Lower leg skin (tissue), 3 donors: ENCODE results near the gene NEDD9.

Source experiments
- CTCF ChIP-seq, 3 donors: fragments of 450-650 bp; IDR thresholded peaks; one replicate each; pipeline ENCODE4 v1.5.1; 2016; ENCODE audit warnings: antibody characterized with exemption in 3 of 3, mild to moderate bottlenecking in 3 of 3, moderate library complexity in 2 of 3
- POLR2A ChIP-seq, 2 donors: fragments of 450-650 bp; IDR thresholded peaks; one replicate each; pipeline ENCODE4 v1.6.1; 2016 to 2017; ENCODE audit warnings: antibody characterized with exemption in 2 of 2, mild to moderate bottlenecking in 1 of 2, moderate library complexity in 1 of 2

DNA sequence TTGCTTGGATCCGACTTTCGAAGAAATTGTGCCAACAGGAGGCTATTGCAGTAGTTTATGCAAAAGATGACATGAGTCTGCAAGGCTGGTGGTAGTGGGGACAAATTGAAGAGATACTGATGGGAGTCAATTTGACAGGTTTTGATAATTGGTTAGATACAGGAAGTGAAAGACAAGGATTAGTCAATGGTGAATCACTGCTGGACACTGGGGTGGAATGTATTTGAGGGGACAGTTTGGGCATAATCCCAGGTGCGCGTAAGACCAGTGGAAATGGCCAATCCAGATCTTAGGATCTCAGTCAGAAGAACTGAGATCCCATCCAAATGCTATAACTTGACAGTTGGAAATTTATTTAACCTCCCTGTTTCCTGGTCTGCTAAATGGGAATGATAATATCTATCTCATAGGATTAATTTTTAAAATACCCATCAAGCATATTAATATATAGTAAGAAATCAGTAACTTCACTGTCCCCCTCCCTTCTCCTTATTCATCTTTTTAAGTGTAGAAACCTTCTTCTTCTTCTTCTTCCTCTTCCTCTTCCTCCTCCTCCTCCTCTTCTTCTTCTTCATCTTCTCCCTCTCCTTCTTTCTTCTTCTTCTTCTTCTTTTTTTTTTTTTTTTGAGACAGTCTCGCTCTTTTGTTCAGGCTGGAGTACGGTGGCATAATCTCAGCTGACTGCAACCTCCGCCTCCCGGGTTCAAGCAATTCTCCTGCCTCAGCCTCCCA, 90.0 kb downstream of the NEDD9 start:
- no peak for TF ChIP-seq CTCF (IDR thresholded peaks at IDR 0.05)
- TF ChIP-seq POLR2A (IDR thresholded peaks at IDR 0.05) = no peak
